SK-N-SH (cell line): Measurements from ENCODE around the gene TOM1L2. TPM values are rescaled to one million over a fixed set of nuclear protein-coding genes. Genes with fewer than 3 reads are reported as not detected.
A peak's percentile ranks its signal among the peaks of the same experiment; 100 is the strongest.

Experiments
- CTCF ChIA-PET: fragments of 300-600, 350-600 bp; formaldehyde crosslinking; extraction: SDS; loops from one replicate; lab custom pipeline; 2021; lab: Yijun Ruan, JAX
- POLR2A ChIA-PET: fragments of 350-600 bp; sonication (Branson Sonifier 250); formaldehyde crosslinking; extraction: SDS; loops from one replicate; lab custom pipeline; 2020; ENCODE audit warnings: antibody characterized with exemption, inconsistent platforms; lab: Yijun Ruan, JAX
- DNase-seq: peaks from one replicate; pipeline ENCODE4 v3.0.0; 2012
- H2AFZ ChIP-seq: fragments of 200-600 bp; sonication (generic); 2 replicates; pipeline ENCODE4 v1.8.1; 2016; ENCODE audit warnings: antibody characterized with exemption, mild to moderate bottlenecking, low read depth
- H3F3A ChIP-seq: fragments of 200-600 bp; sonication (generic); replicated peaks from 2 replicates; pipeline ENCODE3; 2016; ENCODE audit warnings: antibody characterized with exemption, mild to moderate bottlenecking; ENCODE audit not compliant: insufficient read depth
- H3K27ac ChIP-seq, 2 experiments: fragments of 200-500 bp in 1 of 2; fragments of 200-600 bp in 1 of 2; sonication (Bioruptor generic) in 1 of 2; sonication (generic), shearing (Covaris generic) in 1 of 2; 2 replicates each; pipeline versions ENCODE4 v1.5.1 to v1.6.1; 2014 to 2016; ENCODE audit warnings: low read depth in 2 of 2, inconsistent platforms in 1 of 2, low read length in 1 of 2, mild to moderate bottlenecking in 1 of 2, mixed read lengths in 1 of 2
- H3K27me3 ChIP-seq: fragments of 200-600 bp; sonication (generic), shearing (Covaris generic); 2 replicates; pipeline ENCODE4 v1.6.1; 2016; ENCODE audit warnings: mixed run types; ENCODE audit not compliant: insufficient read depth
- H3K36me3 ChIP-seq, 2 experiments: fragments of 200-500 bp in 1 of 2; fragments of 200-600 bp in 1 of 2; sonication (Bioruptor generic) in 1 of 2; sonication (generic) in 1 of 2; replicated peaks in 1 of 2; 2 replicates each; pipeline versions ENCODE3 to v1.5.1; 2014 to 2016; ENCODE audit warnings: low read length in 1 of 2, mild to moderate bottlenecking in 1 of 2; ENCODE audit not compliant: insufficient read depth in 2 of 2, control insufficient read depth in 1 of 2
- H3K4me1 ChIP-seq, 2 experiments: fragments of 200-500 bp in 1 of 2; fragments of 200-600 bp in 1 of 2; sonication (Bioruptor generic) in 1 of 2; sonication (generic), shearing (Covaris generic) in 1 of 2; 2 replicates each; pipeline versions ENCODE4 v1.5.1 to v1.6.1; 2014 to 2016; ENCODE audit warnings: low read depth in 1 of 2, low read length in 1 of 2, mixed run types in 1 of 2; ENCODE audit not compliant: insufficient read depth in 2 of 2, control insufficient read depth in 1 of 2
- H3K4me2 ChIP-seq: fragments of 200-600 bp; sonication (generic), shearing (Covaris generic); 2 replicates; pipeline ENCODE4 v1.6.1; 2017; ENCODE audit warnings: mixed run types
- H3K4me3 ChIP-seq, 2 experiments: fragments of 200-500 bp in 1 of 2; fragments of 200-600 bp in 1 of 2; sonication (Bioruptor generic) in 1 of 2; sonication (generic), shearing (Covaris generic) in 1 of 2; 2 replicates each; pipeline versions ENCODE4 v1.5.1 to v1.8.1; 2014 to 2016; ENCODE audit warnings: low read depth in 2 of 2, inconsistent platforms in 1 of 2, low read length in 1 of 2, mild to moderate bottlenecking in 1 of 2, mixed read lengths in 1 of 2, moderate library complexity in 1 of 2
- H3K79me2 ChIP-seq: fragments of 200-600 bp; sonication (generic); 2 replicates; pipeline ENCODE4 v1.8.1; 2017; ENCODE audit warnings: mild to moderate bottlenecking; ENCODE audit not compliant: insufficient read depth
- H3K9ac ChIP-seq: fragments of 200-600 bp; sonication (generic); 2 replicates; pipeline ENCODE4 v1.6.1; 2017; ENCODE audit warnings: mixed run types
- H3K9me2 ChIP-seq: fragments of 200-600 bp; sonication (generic); 2 replicates; pipeline ENCODE4 v1.6.1; 2017; ENCODE audit warnings: mixed run types
- H3K9me3 ChIP-seq: fragments of 200-600 bp; sonication (generic); 2 replicates; pipeline ENCODE4 v1.6.1; 2017; ENCODE audit warnings: mixed run types, mild to moderate bottlenecking, moderate library complexity
- H4K20me1 ChIP-seq: fragments of 200-600 bp; sonication (generic); 2 replicates; pipeline ENCODE4 v1.6.1; 2017; ENCODE audit warnings: mild to moderate bottlenecking, mixed run types; ENCODE audit not compliant: insufficient read depth
- CTCF ChIP-seq: fragments of 200-600 bp; sonication (generic); IDR thresholded peaks from 2 replicates; pipeline ENCODE4 v1.6.1; 2017; ENCODE audit warnings: antibody characterized with exemption, mild to moderate bottlenecking, moderate library complexity
- ELF1 ChIP-seq: IDR thresholded peaks from 2 replicates; pipeline ENCODE4 v1.4.0; 2012
- EP300 ChIP-seq, 2 experiments: IDR thresholded peaks; 2 replicates each; pipeline versions ENCODE4 v1.4.0 to v1.6.1; 2012; ENCODE audit warnings: borderline replicate concordance in 1 of 2, low read depth in 1 of 2, low read length in 1 of 2
- FOXJ3 ChIP-seq: sonication (generic); formaldehyde crosslinking; IDR thresholded peaks from 2 replicates; pipeline ENCODE4 v1.5.1; 2020; ENCODE audit warnings: mild to moderate bottlenecking, missing genetic modification reagents
- FOXM1 ChIP-seq: IDR thresholded peaks from 2 replicates; pipeline ENCODE4 v1.4.0; 2012; ENCODE audit warnings: low read depth, mild to moderate bottlenecking
- GATA2 ChIP-seq: sonication (generic); formaldehyde crosslinking; IDR thresholded peaks from 2 replicates; pipeline ENCODE4 v1.5.0; 2020; ENCODE audit warnings: mild to moderate bottlenecking, missing genetic modification reagents
- MAX ChIP-seq: IDR thresholded peaks from 2 replicates; pipeline ENCODE4 v1.4.0; 2012; ENCODE audit warnings: low read depth
- MEF2A ChIP-seq: IDR thresholded peaks from 2 replicates; pipeline ENCODE4 v1.4.0; 2012; ENCODE audit warnings: low read depth, borderline replicate concordance
- MXI1 ChIP-seq: IDR thresholded peaks from 2 replicates; pipeline ENCODE4 v1.6.1; 2012; ENCODE audit warnings: mild to moderate bottlenecking, low read depth, low read length, improper control_type of control experiment
- NFIC ChIP-seq: IDR thresholded peaks from 2 replicates; pipeline ENCODE4 v1.4.0; 2012; ENCODE audit warnings: borderline replicate concordance
- PBX3 ChIP-seq: IDR thresholded peaks from 2 replicates; pipeline ENCODE4; 2012
- RAD21 ChIP-seq: IDR thresholded peaks from 2 replicates; pipeline ENCODE4 v1.6.1; 2012; ENCODE audit warnings: mild to moderate bottlenecking, low read length
- SIN3A ChIP-seq: IDR thresholded peaks from 2 replicates; pipeline ENCODE4 v1.6.1; 2012; ENCODE audit warnings: low read depth, mild to moderate bottlenecking, low read length, moderate library complexity, borderline replicate concordance
- SMC3 ChIP-seq: IDR thresholded peaks from 2 replicates; pipeline ENCODE4 v1.6.1; 2012; ENCODE audit warnings: low read depth, low read length, improper control_type of control experiment
- TAF1 ChIP-seq: IDR thresholded peaks from 2 replicates; pipeline ENCODE4 v1.6.1; 2012; ENCODE audit warnings: low read depth, mild to moderate bottlenecking, low read length, moderate library complexity, borderline replicate concordance
- TCF12 ChIP-seq: IDR thresholded peaks from 2 replicates; pipeline ENCODE4 v1.4.0; 2012
- TEAD4 ChIP-seq: IDR thresholded peaks from 2 replicates; pipeline ENCODE4 v1.4.0; 2012; ENCODE audit warnings: mild to moderate bottlenecking, borderline replicate concordance; ENCODE audit not compliant: insufficient read depth
- USF1 ChIP-seq: IDR thresholded peaks from 2 replicates; pipeline ENCODE4 v1.4.0; 2012; ENCODE audit warnings: low read depth, borderline replicate concordance
- YY1 ChIP-seq: IDR thresholded peaks from 2 replicates; pipeline ENCODE4 v1.4.0; 2012; ENCODE audit warnings: low read depth, mild to moderate bottlenecking
- ZBTB33 ChIP-seq: IDR thresholded peaks from 2 replicates; pipeline ENCODE4 v1.4.0; 2012; ENCODE audit warnings: low read depth, borderline replicate concordance
- WGBS: methylation state at CpG from one replicate; pipeline ENCODE4 v1.1.6; 2017; ENCODE audit warnings: low lambda C conversion rate; 5-methylcytosine and 5-hydroxymethylcytosine counted together
- polyA plus RNA-seq, 3 experiments: library from polyadenylated mRNA; depleted of rRNA; stranded (reverse); fragments of >200 nt; gene quantifications; 2 replicates each; pipeline ENCODE4 v1.2.3, GENCODE V29; 2012

Gene TOM1L2
- polyA plus RNA-seq, 1 of the 3 experiments (the other 2 are of a cell fraction), result 85.4 TPM

GRCh38 chr17:17844500-17844899 lies 127.7 kb downstream of the TOM1L2 start:
- Histone ChIP-seq H3K4me1 (peaks cover 9 to 94% of the 10 kb centered on the region in 2 experiments; a peak in 3 of 4 replicates), H3F3A (peaks cover 7% of the 10 kb centered on the region), H3K9me2 (no peaks in the 10 kb centered on the region), H3K4me3 (no peak overlapping the region), H3K27me3 (no peaks in the 10 kb centered on the region), H3K79me2 (no peaks in the 10 kb centered on the region), H3K9me3 (no peaks in the 10 kb centered on the region), H4K20me1 (no peaks in the 10 kb centered on the region), H2AFZ (no peak overlapping the region), H3K9ac (no peak overlapping the region), H3K27ac (peak overlapping the region in 1 of 2 experiments; percentile 76; a peak in 2 of 4 replicates), H3K4me2 (no peak overlapping the region), H3K36me3 (peaks cover 0 to 26% of the 10 kb centered on the region in 2 experiments)
- ChIA-PET POLR2A (interaction anchor here (0.8 kb wide), 1 partner anchor 13 kb away, joined by 3 read pairs; no protein-coding TSS in a partner anchor), CTCF (interaction anchor here (1.0 to 8.1 kb wide), 4 partner anchors 16 to 163 kb away, joined by 3 to 48 read pairs (median 10); partner anchors contain the start of gene RAI1)
- peak; percentile 32 for DNase-seq
- TF ChIP-seq TEAD4 (no peak), RAD21 (no peak), YY1 (no peak), FOXM1 (no peak), TAF1 (no peak), CTCF (no peak), MEF2A (no peak), GATA2 (CRISPR knock-in tag) (no peak), ELF1 (no peak), FOXJ3 (no peak), ZBTB33 (no peak), PBX3 (no peak), SIN3A (no peak), USF1 (no peak), MAX (no peak), MXI1 (no peak), NFIC (no peak), TCF12 (no peak), SMC3 (no peak), EP300 (IDR thresholded peaks at IDR 0.05; ENCODE audit: borderline replicate concordance in 1 of 2, low read depth in 1 of 2, low read length in 1 of 2) (no peak)
- 98% methylated on average over 5 of the region's 6 CpGs for WGBS
